ENCODE results near the gene MBNL2.

DNA sequence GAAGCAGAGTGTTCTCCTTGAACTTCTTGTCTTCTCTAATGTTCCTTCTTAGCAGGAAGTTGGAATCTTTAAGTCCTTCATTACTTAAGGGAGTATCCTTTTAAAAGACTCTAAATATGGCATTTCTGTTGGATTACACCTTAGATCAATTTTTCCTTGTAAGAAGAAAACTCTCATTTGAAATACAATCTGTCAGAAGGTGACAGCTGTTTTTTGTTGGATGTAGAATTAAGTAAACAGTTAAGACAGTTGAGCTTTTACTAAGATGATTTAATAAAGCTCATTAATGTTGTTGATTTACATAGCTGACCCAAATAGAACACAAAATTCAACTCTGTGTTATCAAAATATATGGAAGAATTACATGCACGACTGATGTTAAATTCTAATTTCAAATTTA, 16.7 kb upstream of the MBNL2 start:
- no peak for TF ChIP-seq POLR2A (IDR thresholded peaks at IDR 0.05)
- TF ChIP-seq, protein P1, sequence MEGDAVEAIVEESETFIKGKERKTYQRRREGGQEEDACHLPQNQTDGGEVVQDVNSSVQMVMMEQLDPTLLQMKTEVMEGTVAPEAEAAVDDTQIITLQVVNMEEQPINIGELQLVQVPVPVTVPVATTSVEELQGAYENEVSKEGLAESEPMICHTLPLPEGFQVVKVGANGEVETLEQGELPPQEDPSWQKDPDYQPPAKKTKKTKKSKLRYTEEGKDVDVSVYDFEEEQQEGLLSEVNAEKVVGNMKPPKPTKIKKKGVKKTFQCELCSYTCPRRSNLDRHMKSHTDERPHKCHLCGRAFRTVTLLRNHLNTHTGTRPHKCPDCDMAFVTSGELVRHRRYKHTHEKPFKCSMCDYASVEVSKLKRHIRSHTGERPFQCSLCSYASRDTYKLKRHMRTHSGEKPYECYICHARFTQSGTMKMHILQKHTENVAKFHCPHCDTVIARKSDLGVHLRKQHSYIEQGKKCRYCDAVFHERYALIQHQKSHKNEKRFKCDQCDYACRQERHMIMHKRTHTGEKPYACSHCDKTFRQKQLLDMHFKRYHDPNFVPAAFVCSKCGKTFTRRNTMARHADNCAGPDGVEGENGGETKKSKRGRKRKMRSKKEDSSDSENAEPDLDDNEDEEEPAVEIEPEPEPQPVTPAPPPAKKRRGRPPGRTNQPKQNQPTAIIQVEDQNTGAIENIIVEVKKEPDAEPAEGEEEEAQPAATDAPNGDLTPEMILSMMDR (IDR thresholded peaks at IDR 0.05), result no peak
